ENCODE data around the gene RAB40C. TPM values are rescaled to one million over a fixed set of nuclear protein-coding genes. Genes with fewer than 3 reads are reported as not detected.
A peak's percentile ranks its signal among the peaks of the same experiment; 100 is the strongest.

Gene RAB40C
- total RNA-seq, 1 experiment from 2014 or later, result 5.9 TPM

- no peak overlapping the region for H2AFZ ChIP-seq (ENCODE audit: low read length)
- no peak overlapping the region for H3K27ac ChIP-seq (ENCODE audit: low read length)
- H3K9ac ChIP-seq (ENCODE audit: low read length), result no peak overlapping the region
- no peak overlapping the region for H3K4me2 ChIP-seq (ENCODE audit: low read depth, low read length, poor library complexity, severe bottlenecking)
- H4K20me1 ChIP-seq (ENCODE audit: insufficient read depth, low read depth, low read length), result peaks cover 6% of the 10 kb centered on the region; the same call in 1 of the 2 replicates
- H3K4me3 ChIP-seq (ENCODE audit: low read length), result no peak overlapping the region
- H3K27me3 ChIP-seq (ENCODE audit: low read length), result no peaks in the 10 kb centered on the region
- H3K9me3 ChIP-seq (ENCODE audit: low read length), result no peaks in the 10 kb centered on the region
- H3K36me3 ChIP-seq (ENCODE audit: insufficient read depth, low read length), result no peaks in the 10 kb centered on the region
- peaks cover 29% of the 10 kb centered on the region for H3K4me1 ChIP-seq (ENCODE audit: low read length)
- H3K9me2 ChIP-seq (replicated peaks; ENCODE audit: insufficient read depth, low read length), result no peaks in the 10 kb centered on the region
- no peaks in the 10 kb centered on the region for H3K79me2 ChIP-seq (ENCODE audit: low read length)
- DNase-seq, result no peak
These were observed 7.1 kb upstream of the RAB40C start for GRCh38 chr16:582614-583331.

GRCh38 chr16:583470-583814, 6.4 kb upstream of the RAB40C start:
- no peaks in the 10 kb centered on the region for H3K9me3 ChIP-seq (ENCODE audit: low read length)
- H3K27ac ChIP-seq (ENCODE audit: low read length), result no peak overlapping the region
- no peaks in the 10 kb centered on the region for H3K9me2 ChIP-seq (replicated peaks; ENCODE audit: insufficient read depth, low read length)
- no peak overlapping the region for H3K4me2 ChIP-seq (ENCODE audit: low read depth, low read length, poor library complexity, severe bottlenecking)
- H3K9ac ChIP-seq (ENCODE audit: low read length), result no peak overlapping the region
- peaks cover 6% of the 10 kb centered on the region; the same call in 1 of the 2 replicates for H3K79me2 ChIP-seq (ENCODE audit: low read length)
- no peaks in the 10 kb centered on the region for H3K27me3 ChIP-seq (ENCODE audit: low read length)
- no peak overlapping the region for H2AFZ ChIP-seq (ENCODE audit: low read length)
- peak; percentile 64 for DNase-seq
- peaks cover 6% of the 10 kb centered on the region; the same call in 1 of the 2 replicates for H4K20me1 ChIP-seq (ENCODE audit: insufficient read depth, low read depth, low read length)
- peaks cover 27% of the 10 kb centered on the region for H3K4me1 ChIP-seq (ENCODE audit: low read length)
- no peaks in the 10 kb centered on the region for H3K36me3 ChIP-seq (ENCODE audit: insufficient read depth, low read length)
- no peak overlapping the region for H3K4me3 ChIP-seq (ENCODE audit: low read length)

DNA sequence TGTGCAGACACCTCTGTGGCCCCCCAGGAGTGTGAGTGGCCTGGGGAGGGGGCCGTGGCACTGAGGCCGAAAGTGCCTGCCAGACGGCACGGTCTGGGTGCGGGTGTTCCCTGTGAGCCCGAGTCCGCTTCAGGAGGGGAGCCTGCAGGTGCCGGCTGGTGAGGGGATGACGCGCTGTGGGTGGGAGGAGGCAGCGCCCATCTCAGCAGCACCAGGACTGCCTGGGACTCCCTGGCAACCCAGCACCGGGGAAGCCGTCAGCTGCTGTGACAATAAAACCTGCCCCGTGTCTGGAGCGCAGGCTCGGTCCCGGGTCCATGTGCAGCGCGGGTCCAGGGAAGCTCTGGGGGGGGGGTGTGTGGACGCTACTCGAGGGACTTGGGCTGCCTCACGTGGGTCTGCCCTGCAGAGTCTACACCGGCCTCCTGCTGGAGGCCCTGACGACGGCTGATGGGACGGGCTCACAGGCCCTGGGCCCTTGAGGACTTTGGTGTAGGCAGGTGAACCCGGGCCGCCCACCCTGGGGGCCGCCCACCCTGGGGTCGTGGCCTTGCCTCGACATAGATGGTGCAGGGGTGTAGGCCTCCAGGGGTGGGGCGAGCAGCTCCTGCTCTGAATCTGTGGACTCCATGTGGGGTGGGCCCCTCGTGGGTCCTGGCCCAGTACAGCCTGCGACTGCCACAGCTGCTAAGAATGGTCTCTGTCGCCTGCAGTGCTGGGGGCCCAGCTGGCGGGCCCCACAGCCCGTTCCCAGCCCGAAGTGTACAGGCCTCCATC, 5.9 kb upstream of the RAB40C start:
- H2AFZ ChIP-seq (ENCODE audit: low read length), result no peak overlapping the region
- no peaks in the 10 kb centered on the region for H3K9me3 ChIP-seq (ENCODE audit: low read length)
- H3K4me1 ChIP-seq (ENCODE audit: low read length), result peaks cover 24% of the 10 kb centered on the region
- H3K27ac ChIP-seq (ENCODE audit: low read length), result no peak overlapping the region
- no peak overlapping the region for H3K4me2 ChIP-seq (ENCODE audit: low read depth, low read length, poor library complexity, severe bottlenecking)
- DNase-seq, result no peak
- no peak overlapping the region for H3K9ac ChIP-seq (ENCODE audit: low read length)
- no peaks in the 10 kb centered on the region for H3K36me3 ChIP-seq (ENCODE audit: insufficient read depth, low read length)
- peaks cover 6% of the 10 kb centered on the region; the same call in 1 of the 2 replicates for H3K79me2 ChIP-seq (ENCODE audit: low read length)
- peaks cover 6% of the 10 kb centered on the region; the same call in 1 of the 2 replicates for H4K20me1 ChIP-seq (ENCODE audit: insufficient read depth, low read depth, low read length)
- no peaks in the 10 kb centered on the region for H3K9me2 ChIP-seq (replicated peaks; ENCODE audit: insufficient read depth, low read length)
- no peaks in the 10 kb centered on the region for H3K27me3 ChIP-seq (ENCODE audit: low read length)
- H3K4me3 ChIP-seq (ENCODE audit: low read length), result no peak overlapping the region

- H3K27me3 ChIP-seq (ENCODE audit: low read length), result no peaks in the 10 kb centered on the region
- H3K36me3 ChIP-seq (ENCODE audit: insufficient read depth, low read length), result no peaks in the 10 kb centered on the region
- H3K27ac ChIP-seq (ENCODE audit: low read length), result no peak overlapping the region
- H3K4me2 ChIP-seq (ENCODE audit: low read depth, low read length, poor library complexity, severe bottlenecking), result no peak overlapping the region
- peak; percentile 63 for DNase-seq
- peaks cover 6% of the 10 kb centered on the region for H4K20me1 ChIP-seq (ENCODE audit: insufficient read depth, low read depth, low read length)
- H2AFZ ChIP-seq (ENCODE audit: low read length), result no peak overlapping the region
- H3K9me3 ChIP-seq (ENCODE audit: low read length), result no peaks in the 10 kb centered on the region
- no peak overlapping the region for H3K9ac ChIP-seq (ENCODE audit: low read length)
- peaks cover 24% of the 10 kb centered on the region for H3K4me1 ChIP-seq (ENCODE audit: low read length)
- no peak overlapping the region for H3K4me3 ChIP-seq (ENCODE audit: low read length)
- peaks cover 6% of the 10 kb centered on the region; the same call in 1 of the 2 replicates for H3K79me2 ChIP-seq (ENCODE audit: low read length)
- H3K9me2 ChIP-seq (replicated peaks; ENCODE audit: insufficient read depth, low read length), result no peaks in the 10 kb centered on the region
These were observed 4.5 kb upstream of the RAB40C start for GRCh38 chr16:585351-585750.

DNA sequence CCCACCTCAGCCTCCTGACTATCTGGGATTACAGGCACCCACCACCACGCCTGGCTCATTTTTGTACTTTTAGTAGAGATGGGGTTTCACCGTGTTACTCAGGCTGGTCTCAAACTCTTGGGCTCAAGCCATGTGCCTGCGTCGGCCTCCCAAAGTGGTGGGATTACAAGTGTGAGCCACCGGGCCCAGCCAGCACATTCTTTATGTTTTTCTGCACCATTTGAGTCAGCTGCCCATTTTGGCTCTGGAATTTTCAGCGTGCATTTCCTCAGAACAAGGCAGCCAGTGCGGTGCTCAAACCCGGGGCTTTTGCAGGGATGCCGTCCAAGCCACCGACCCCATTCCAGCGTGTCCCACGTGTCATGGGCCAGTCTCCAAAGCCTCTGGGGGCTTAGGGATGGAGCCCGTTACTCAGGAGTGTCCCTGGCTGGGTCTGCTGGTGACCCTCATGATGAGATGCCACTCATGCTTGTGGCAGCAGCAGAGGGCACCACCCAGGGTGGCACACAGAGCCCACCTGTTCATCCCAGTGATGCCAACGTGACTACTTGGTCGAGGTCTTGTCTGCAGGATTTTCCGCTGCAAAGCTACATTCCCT, 3.7 kb upstream of the RAB40C start:
- no peak for DNase-seq
- Histone ChIP-seq H3K9me2 (replicated peaks; ENCODE audit: insufficient read depth, low read length) (no peaks in the 10 kb centered on the region), H3K79me2 (ENCODE audit: low read length) (peaks cover 6% of the 10 kb centered on the region; the same call in 1 of the 2 replicates), H3K27ac (ENCODE audit: low read length) (no peak overlapping the region), H3K4me3 (ENCODE audit: low read length) (no peak overlapping the region), H4K20me1 (ENCODE audit: insufficient read depth, low read depth, low read length) (peaks cover 14% of the 10 kb centered on the region), H2AFZ (ENCODE audit: low read length) (no peak overlapping the region), H3K27me3 (ENCODE audit: low read length) (no peaks in the 10 kb centered on the region), H3K4me1 (ENCODE audit: low read length) (peaks cover 32% of the 10 kb centered on the region), H3K4me2 (ENCODE audit: low read depth, low read length, poor library complexity, severe bottlenecking) (no peak overlapping the region), H3K9me3 (ENCODE audit: low read length) (no peaks in the 10 kb centered on the region), H3K9ac (ENCODE audit: low read length) (no peak overlapping the region), H3K36me3 (ENCODE audit: insufficient read depth, low read length) (no peaks in the 10 kb centered on the region)

- no peak overlapping the region for H2AFZ ChIP-seq (ENCODE audit: low read length)
- H3K4me3 ChIP-seq (ENCODE audit: low read length), result peak overlapping the region; percentile 85; the same call in 1 of the 2 replicates
- peaks cover 36% of the 10 kb centered on the region for H3K4me1 ChIP-seq (ENCODE audit: low read length)
- no peak overlapping the region for H3K27ac ChIP-seq (ENCODE audit: low read length)
- no peaks in the 10 kb centered on the region for H3K9me2 ChIP-seq (replicated peaks; ENCODE audit: insufficient read depth, low read length)
- H4K20me1 ChIP-seq (ENCODE audit: insufficient read depth, low read depth, low read length), result peaks cover 20% of the 10 kb centered on the region
- H3K27me3 ChIP-seq (ENCODE audit: low read length), result no peaks in the 10 kb centered on the region
- peaks cover 6% of the 10 kb centered on the region; the same call in 1 of the 2 replicates for H3K79me2 ChIP-seq (ENCODE audit: low read length)
- no peak for DNase-seq
- peak overlapping the region; percentile 95 for H3K9ac ChIP-seq (ENCODE audit: low read length)
- no peaks in the 10 kb centered on the region for H3K36me3 ChIP-seq (ENCODE audit: insufficient read depth, low read length)
- H3K4me2 ChIP-seq (ENCODE audit: low read depth, low read length, poor library complexity, severe bottlenecking), result peak overlapping the region; percentile 72
- H3K9me3 ChIP-seq (ENCODE audit: low read length), result no peaks in the 10 kb centered on the region
These were observed 2.9 kb upstream of the RAB40C start for GRCh38 chr16:586645-587590.

DNA sequence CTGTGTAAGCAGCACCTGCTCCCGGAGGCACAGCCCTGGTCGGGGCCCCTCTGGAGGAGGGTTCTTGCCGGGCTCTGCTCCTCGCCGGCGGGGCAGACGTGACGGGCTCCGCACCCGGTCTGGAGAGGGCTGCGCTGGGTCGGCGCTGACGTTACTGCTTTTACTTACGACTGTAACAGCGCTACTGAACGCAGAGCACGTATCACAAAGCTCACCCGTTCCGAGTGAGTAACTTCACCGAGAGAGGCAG, 1.3 kb upstream of the RAB40C start:
- no peaks in the 10 kb centered on the region for H3K36me3 ChIP-seq (ENCODE audit: insufficient read depth, low read length)
- H3K4me2 ChIP-seq (ENCODE audit: low read depth, low read length, poor library complexity, severe bottlenecking), result peak overlapping the region; percentile 72
- H3K9ac ChIP-seq (ENCODE audit: low read length), result peak overlapping the region; percentile 95
- peak overlapping the region; percentile 85 for H3K4me3 ChIP-seq (ENCODE audit: low read length)
- H2AFZ ChIP-seq (ENCODE audit: low read length), result peak overlapping the region; percentile 23; the same call in 1 of the 2 replicates
- H3K4me1 ChIP-seq (ENCODE audit: low read length), result peaks cover 44% of the 10 kb centered on the region
- H4K20me1 ChIP-seq (ENCODE audit: insufficient read depth, low read depth, low read length), result peaks cover 37% of the 10 kb centered on the region
- peaks cover 6% of the 10 kb centered on the region; the same call in 1 of the 2 replicates for H3K79me2 ChIP-seq (ENCODE audit: low read length)
- peak; percentile 88 for DNase-seq
- peak overlapping the region; percentile 88 for H3K27ac ChIP-seq (ENCODE audit: low read length)
- H3K9me3 ChIP-seq (ENCODE audit: low read length), result no peaks in the 10 kb centered on the region
- no peaks in the 10 kb centered on the region for H3K9me2 ChIP-seq (replicated peaks; ENCODE audit: insufficient read depth, low read length)
- H3K27me3 ChIP-seq (ENCODE audit: low read length), result no peaks in the 10 kb centered on the region
